ENCODE measurements around the gene MAP3K14. TPM values are rescaled to one million over a fixed set of nuclear protein-coding genes. Genes with fewer than 3 reads are reported as not detected.

MAP3K14 gene
- total RNA-seq, 4 donors from 2014 or later: 18.0 to 62.8 (median 34.0) TPM

DNA sequence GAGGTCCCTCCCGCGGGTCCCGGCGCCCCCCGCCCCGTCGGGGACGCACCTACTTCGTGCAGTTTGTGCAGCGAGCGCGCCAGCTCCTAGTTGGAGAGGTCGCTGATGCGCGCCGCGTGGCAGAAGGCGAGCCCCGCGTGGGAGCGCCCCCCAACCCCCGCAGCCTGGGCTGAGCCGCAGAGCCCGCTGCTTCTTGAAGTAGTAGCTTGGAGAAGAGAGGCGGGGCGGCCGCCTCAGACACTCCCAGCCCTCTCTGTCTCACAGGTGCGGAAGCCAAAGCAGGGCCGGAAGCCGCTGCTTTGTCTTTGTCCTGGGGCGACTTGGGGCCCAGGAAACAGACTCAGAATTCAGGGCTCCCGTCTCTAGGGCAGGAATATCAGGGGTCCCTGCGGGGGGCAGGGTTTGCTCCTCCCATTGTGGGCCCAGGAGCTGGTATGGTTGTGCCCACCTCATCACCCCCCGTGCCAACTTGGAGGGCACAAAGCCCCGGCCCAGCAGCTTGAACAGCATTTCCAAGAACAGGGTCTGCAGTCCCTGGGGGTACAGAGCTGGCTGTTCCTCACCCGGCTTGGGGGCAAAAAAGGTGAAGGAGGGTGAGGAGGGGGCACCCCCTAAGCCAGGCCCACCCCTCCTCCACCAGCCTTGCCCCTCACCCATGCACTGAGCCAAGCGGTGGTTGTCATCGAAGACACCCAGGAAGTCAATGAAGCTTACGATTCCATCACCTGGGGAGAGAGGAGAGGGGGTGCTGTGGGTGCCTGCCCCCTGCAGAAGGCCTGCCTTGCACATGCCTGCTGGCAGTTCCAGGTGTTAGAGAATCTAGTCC, 68.5 kb downstream of the MAP3K14 start:
- H3K9me3 ChIP-seq: no peaks in the 10 kb centered on the region
- H3K4me1 ChIP-seq: peaks cover 9 to 13% of the 10 kb centered on the region in 2 donors
- no peak for ATAC-seq
- no peaks in the 10 kb centered on the region for H3K36me3 ChIP-seq
- no peak for TF ChIP-seq CTCF (IDR thresholded peaks at IDR 0.05 in 4 of 5, conservative IDR thresholded peaks at IDR 0.05 in 1 of 5)
- no peak for TF ChIP-seq POLR2A (IDR thresholded peaks at IDR 0.05)
- intact Hi-C loops (cut with DNase I; ENCODE audit: low total_unique reads) (no loop called here), in situ Hi-C loops (cut with MboI; ENCODE audit: low sequenced_read_pairs in 4 of 4) (no loop called here)
- H3K27ac ChIP-seq: peak overlapping the region in 1 of 4 donors; percentile 17
- H3K27me3 ChIP-seq: peaks cover 0 to 13% (median 0%) of the 10 kb centered on the region in 3 donors
- no peak for DNase-seq
- peak overlapping the region; percentile 49 to 62 (median 56) for H3K4me3 ChIP-seq

DNA sequence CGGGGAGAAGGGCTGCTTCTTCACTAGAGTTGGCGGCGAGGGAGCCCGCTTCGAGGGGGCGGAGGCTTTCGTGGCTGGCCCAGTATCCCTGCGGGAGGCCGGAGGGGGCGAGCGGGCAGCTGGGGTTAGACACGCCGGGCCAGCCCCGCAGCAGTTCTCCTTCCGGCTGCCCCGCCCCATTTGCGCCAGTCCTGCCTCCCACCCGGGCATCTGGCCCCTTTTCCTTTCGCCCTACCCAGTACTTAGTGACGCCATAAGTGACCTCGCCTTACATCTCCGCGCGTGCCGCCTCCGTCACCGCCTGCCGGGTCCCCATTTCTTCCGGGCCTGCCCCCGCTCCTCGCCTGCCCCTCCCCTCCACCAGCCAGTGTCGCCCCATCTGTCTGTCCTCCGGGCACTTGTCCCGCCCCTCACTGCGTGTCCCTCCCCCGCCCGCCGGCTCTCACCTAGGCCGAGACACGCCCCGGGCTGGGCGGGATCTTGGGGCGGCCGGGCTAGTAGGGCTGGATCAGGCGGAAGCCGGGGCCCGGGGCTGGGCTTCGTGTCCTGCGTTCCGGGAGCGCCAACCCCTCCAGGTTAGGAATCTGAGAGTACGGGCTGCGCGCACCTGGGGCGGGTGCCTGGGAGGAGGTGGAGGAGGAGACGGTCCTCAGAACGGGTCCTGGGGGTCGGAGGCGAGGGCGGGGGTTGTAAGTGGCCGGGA, 69.2 kb downstream of the MAP3K14 start:
- TF ChIP-seq CTCF (IDR thresholded peaks at IDR 0.05 in 4 of 5, conservative IDR thresholded peaks at IDR 0.05 in 1 of 5) (no peak), POLR2A (IDR thresholded peaks at IDR 0.05) (peak in 1 of 2 donors; percentile 20)
- Histone ChIP-seq H3K27me3 (peaks cover 0 to 13% (median 0%) of the 10 kb centered on the region in 3 donors), H3K4me3 (peak overlapping the region; percentile 49 to 62 (median 56)), H3K9me3 (no peaks in the 10 kb centered on the region), H3K27ac (peak overlapping the region in 1 of 4 donors; percentile 17), H3K36me3 (no peaks in the 10 kb centered on the region), H3K4me1 (peaks cover 9 to 13% of the 10 kb centered on the region in 2 donors)
- intact Hi-C loops (cut with DNase I; ENCODE audit: low total_unique reads): no loop called here
- DNase-seq: peak; percentile 43 to 69
- ATAC-seq: peak; percentile 47 to 60
- in situ Hi-C loops (cut with MboI; ENCODE audit: low sequenced_read_pairs in 4 of 4): no loop called here

- Histone ChIP-seq H3K27ac (no peak overlapping the region), H3K36me3 (no peaks in the 10 kb centered on the region), H3K4me3 (peak overlapping the region; percentile 49 to 62 (median 56)), H3K4me1 (peaks cover 9 to 13% of the 10 kb centered on the region in 2 donors), H3K27me3 (peaks cover 0 to 13% (median 0%) of the 10 kb centered on the region in 3 donors), H3K9me3 (no peaks in the 10 kb centered on the region)
- intact Hi-C loops (cut with DNase I; ENCODE audit: low total_unique reads) (no loop called here), in situ Hi-C loops (cut with MboI; ENCODE audit: low sequenced_read_pairs in 4 of 4) (no loop called here)
- no peak for TF ChIP-seq POLR2A (IDR thresholded peaks at IDR 0.05)
- TF ChIP-seq CTCF (IDR thresholded peaks at IDR 0.05 in 4 of 5, conservative IDR thresholded peaks at IDR 0.05 in 1 of 5): peak; percentile 25 to 61 (median 35)
- DNase-seq: no peak
- peak; percentile 23 to 36 for ATAC-seq
These were observed 69.9 kb downstream of the MAP3K14 start for GRCh38 chr17:45246861-45247428.

- no peak for DNase-seq
- Histone ChIP-seq H3K36me3 (no peaks in the 10 kb centered on the region), H3K27ac (no peak overlapping the region), H3K4me1 (peaks cover 9 to 13% of the 10 kb centered on the region in 2 donors), H3K9me3 (no peaks in the 10 kb centered on the region), H3K27me3 (peaks cover 2 to 13% (median 4%) of the 10 kb centered on the region in 3 donors), H3K4me3 (no peak overlapping the region)
- ATAC-seq: no peak
- intact Hi-C loops (cut with DNase I; ENCODE audit: low total_unique reads) (no loop called here), in situ Hi-C loops (cut with MboI; ENCODE audit: low sequenced_read_pairs in 4 of 4) (no loop called here)
- no peak for TF ChIP-seq POLR2A (IDR thresholded peaks at IDR 0.05)
- no peak for TF ChIP-seq CTCF (IDR thresholded peaks at IDR 0.05 in 4 of 5, conservative IDR thresholded peaks at IDR 0.05 in 1 of 5)
These were observed 70.5 kb downstream of the MAP3K14 start for GRCh38 chr17:45246338-45246737.

All from gastrocnemius medialis (tissue), 4 donors.